OCI-LY7 (cell line): ENCODE results near the gene TMEM221. TPM values are rescaled to one million over a fixed set of nuclear protein-coding genes. Genes with fewer than 3 reads are reported as not detected.

Source experiments
- BruUV-seq: library from RNA; stranded (reverse); fragments of 400-500 nt; replicated peaks from 2 replicates; lab custom pipeline; 2021; lab: Mats Ljungman, UMichigan
- CTCF ChIA-PET: fragments of 300-600 bp; sonication (Branson Sonifier 250); formaldehyde crosslinking; loops from one replicate; lab custom pipeline; 2022; ENCODE audit warnings: antibody characterized with exemption; ENCODE audit not compliant: unreplicated experiment; lab: Charles Lee
- POLR2A ChIA-PET: fragments of 300-600 bp; sonication (Branson Sonifier 250); formaldehyde crosslinking; loops from one replicate; lab custom pipeline; 2022; ENCODE audit warnings: antibody characterized with exemption; lab: Charles Lee
- DNase-seq: peaks from one replicate; pipeline ENCODE4 v3.0.0-alpha.2; 2015; ENCODE audit warnings: low spot score
- H2AFZ ChIP-seq: fragments of 200-600 bp; sonication (generic), shearing (Covaris generic); 2 replicates; pipeline ENCODE4 v1.6.1; 2014; ENCODE audit warnings: mild to moderate bottlenecking, antibody characterized with exemption, low read length, moderate library complexity
- H3K27ac ChIP-seq: fragments of 200-600 bp; sonication (generic); 2 replicates; pipeline ENCODE4 v1.5.1; 2014; ENCODE audit warnings: mixed run types, low read depth, mild to moderate bottlenecking, moderate library complexity, low read length, inconsistent platforms; ENCODE audit not compliant: poor library complexity, severe bottlenecking
- H3K36me3 ChIP-seq: fragments of 200-600 bp; sonication (generic); 2 replicates; pipeline ENCODE4 v1.6.1; 2014; ENCODE audit warnings: mild to moderate bottlenecking, antibody characterized with exemption, low read length, moderate library complexity, mixed read lengths; ENCODE audit not compliant: insufficient read depth
- H3K4me1 ChIP-seq: fragments of 200-600 bp; sonication (generic); 2 replicates; pipeline ENCODE4 v1.5.1; 2014; ENCODE audit warnings: mild to moderate bottlenecking, low read length; ENCODE audit not compliant: insufficient read depth, poor library complexity, severe bottlenecking
- H3K4me2 ChIP-seq: fragments of 200-600 bp; sonication (generic); 2 replicates; pipeline ENCODE4 v1.6.1; 2014; ENCODE audit warnings: mild to moderate bottlenecking, low read length
- H3K4me3 ChIP-seq: fragments of 200-600 bp; sonication (generic); 2 replicates; pipeline ENCODE4 v1.5.1; 2014; ENCODE audit warnings: mild to moderate bottlenecking, low read depth, low read length; ENCODE audit not compliant: poor library complexity, severe bottlenecking
- H3K79me2 ChIP-seq: fragments of 200-600 bp; sonication (generic); 2 replicates; pipeline ENCODE4 v1.6.1; 2016; ENCODE audit warnings: low read depth, mild to moderate bottlenecking, low read length, moderate library complexity, mixed read lengths; ENCODE audit not compliant: insufficient read depth
- H3K9me2 ChIP-seq: fragments of 200-600 bp; sonication (generic); 2 replicates; pipeline ENCODE4 v1.6.1; 2016; ENCODE audit warnings: mild to moderate bottlenecking, low read length, mixed read lengths; ENCODE audit not compliant: insufficient read depth
- H3K9me3 ChIP-seq: fragments of 200-600 bp; sonication (generic); 2 replicates; pipeline ENCODE4 v1.6.1; 2014; ENCODE audit warnings: mild to moderate bottlenecking, mixed run types, low read length, mixed read lengths
- H4K20me1 ChIP-seq: fragments of 200-600 bp; sonication (generic); 2 replicates; pipeline ENCODE4 v1.6.1; 2014; ENCODE audit warnings: mild to moderate bottlenecking, antibody characterized with exemption, low read length, moderate library complexity, mixed read lengths; ENCODE audit not compliant: insufficient read depth
- CTCF ChIP-seq: fragments of 200-600 bp; sonication (generic); conservative IDR thresholded peaks from 2 replicates; pipeline ENCODE4 v1.5.1; 2014; ENCODE audit warnings: mild to moderate bottlenecking, antibody characterized with exemption, low read length, moderate library complexity, mixed read lengths
- EZH2phosphoT487 ChIP-seq: fragments of 200-600 bp; sonication (generic); IDR thresholded peaks from 2 replicates; pipeline ENCODE4 v1.6.1; 2018; ENCODE audit warnings: low read depth, borderline replicate concordance, mild to moderate bottlenecking, mixed run types, antibody characterized with exemption, low read length, moderate library complexity, mixed read lengths
- intact Hi-C: fragments of 100-400 bp; cut with micrococcal nuclease; formaldehyde crosslinking; loops from one replicate; pipeline ENCODE4 v1.10.0; 2022; ENCODE audit not compliant: unreplicated experiment
- total RNA-seq, 2 experiments: library from RNA; depleted of rRNA in 1 of 2; stranded (reverse); fragments of >200 nt in 1 of 2; shearing (Covaris generic) in 1 of 2; gene quantifications; 2 replicates each; pipeline ENCODE4 v1.2.3, GENCODE V29; 2014 to 2022

Gene TMEM221
- total RNA-seq, 2 experiments from 2014 or later, result not detected

GRCh38 chr19:17468302-17469091 lies 20.0 kb upstream of the TMEM221 start:
- no TSS peak for BruUV-seq
- ChIA-PET POLR2A (interaction anchor here (0.9 to 1.2 kb wide), 2 partner anchors 13 to 59 kb away, joined by 3 to 7 read pairs; no protein-coding TSS in a partner anchor), CTCF (no interaction called here)
- H3K27ac ChIP-seq, result no peak overlapping the region
- intact Hi-C loops, result loop anchor here (5.0 kb wide), 1 partner anchor 61 kb away; the partner anchor contains the start of gene BST2
- peaks cover 30% of the 10 kb centered on the region for H3K4me1 ChIP-seq
- TF ChIP-seq CTCF (no peak), EZH2phosphoT487 (no peak)
- DNase-seq, result no peak
- H3K9me2 ChIP-seq, result no peaks in the 10 kb centered on the region
- peak overlapping the region; percentile 82 for H3K4me2 ChIP-seq
- peak overlapping the region; percentile 70 for H3K4me3 ChIP-seq
- H4K20me1 ChIP-seq, result no peaks in the 10 kb centered on the region
- H3K9me3 ChIP-seq, result no peaks in the 10 kb centered on the region
- peak overlapping the region; percentile 40; the same call in 1 of the 2 replicates for H2AFZ ChIP-seq
- H3K79me2 ChIP-seq, result no peaks in the 10 kb centered on the region
- H3K36me3 ChIP-seq, result no peaks in the 10 kb centered on the region

GRCh38 chr19:17467471-17468301 lies 19.2 kb upstream of the TMEM221 start:
- Histone ChIP-seq H3K9me3 (no peaks in the 10 kb centered on the region), H3K4me2 (peak overlapping the region; percentile 82), H3K4me1 (peaks cover 30% of the 10 kb centered on the region), H3K27ac (no peak overlapping the region), H3K79me2 (no peaks in the 10 kb centered on the region), H3K4me3 (no peak overlapping the region), H3K36me3 (no peaks in the 10 kb centered on the region), H4K20me1 (no peaks in the 10 kb centered on the region), H2AFZ (no peak overlapping the region), H3K9me2 (no peaks in the 10 kb centered on the region)
- ChIA-PET POLR2A (interaction anchor here (0.6 to 1.2 kb wide), 3 partner anchors 13 to 60 kb away, joined by 3 to 9 read pairs (median 7); no protein-coding TSS in a partner anchor), CTCF (no interaction called here)
- DNase-seq, result no peak
- no TSS peak for BruUV-seq
- TF ChIP-seq EZH2phosphoT487 (no peak), CTCF (no peak)
- intact Hi-C loops, result loop anchor here (2.0 to 5.0 kb wide), 3 partner anchors 43 to 121 kb away; partner anchors contain the start of gene BST2
